ENCODE data around the gene PLCB1. TPM values are rescaled to one million over a fixed set of nuclear protein-coding genes. Genes with fewer than 3 reads are reported as not detected.
A peak's percentile ranks its signal among the peaks of the same experiment; 100 is the strongest.

PLCB1 gene
- total and polyA plus RNA-seq, 2 of the 4 experiments (the other 2 are of a cell fraction) = 5.6 to 16.1 TPM

GRCh38 chr20:8648466-8648865 lies 516.4 kb downstream of the PLCB1 start:
- POLR2A ChIA-PET (ENCODE audit: unreplicated experiment) = no interaction called here
- no peaks in the 10 kb centered on the region for H3K79me1 ChIP-seq (ENCODE audit: low read depth in 1 of 2, low read length in 2 of 2)
- no peak overlapping the region for H3K18ac ChIP-seq (ENCODE audit: low read depth, low read length)
- no TSS peak for BruUV-seq (replicated peaks)
- H3K9me3 ChIP-seq (ENCODE audit: control insufficient read depth, insufficient read depth, low read length) = no peaks in the 10 kb centered on the region
- dilution Hi-C loops (cut with HindIII; ENCODE audit: low sequenced_read_pairs, unreplicated experiment) (no loop called here), in situ Hi-C loops (cut with MboI; ENCODE audit: low sequenced_read_pairs) (no loop called here), intact Hi-C loops (cut with micrococcal nuclease) (no loop called here)
- H3K23ac ChIP-seq (ENCODE audit: low read depth, low read length) = no peak overlapping the region
- DNase-seq (no peak), ATAC-seq (ENCODE audit: low read depth) (no peak)
- H2BK20ac ChIP-seq (ENCODE audit: low read depth, low read length) = peak overlapping the region; percentile 27
- TF ChIP-seq RCOR1 (IDR thresholded peaks at IDR 0.05; ENCODE audit: insufficient replicate concordance, low read length) = no peak
- no peak for TF ChIP-seq ELK1 (IDR thresholded peaks at IDR 0.05; ENCODE audit: borderline replicate concordance, low read depth, low read length)
- TF ChIP-seq RFX5 (IDR thresholded peaks at IDR 0.05; ENCODE audit: low read depth, low read length) = no peak
- no peak for TF ChIP-seq BHLHE40 (IDR thresholded peaks at IDR 0.05; ENCODE audit: low read depth, low read length)
- no peak for TF ChIP-seq POLR2A (IDR thresholded peaks at IDR 0.05; ENCODE audit: low read depth, low read length)
- no peak for TF ChIP-seq CTCF (conservative IDR thresholded peaks at IDR 0.05; ENCODE audit: low read depth, low read length)
- TF ChIP-seq MXI1 (IDR thresholded peaks at IDR 0.05; ENCODE audit: borderline replicate concordance, low read depth, low read length) = no peak
- TF ChIP-seq FOS (IDR thresholded peaks at IDR 0.05; ENCODE audit: low read depth, low read length) = no peak
- TF ChIP-seq RAD21 (IDR thresholded peaks at IDR 0.05; ENCODE audit: low read length) = no peak
- TF ChIP-seq MAZ (IDR thresholded peaks at IDR 0.05; ENCODE audit: borderline replicate concordance, low read depth, low read length) = no peak
- no peak for TF ChIP-seq SMC3 (IDR thresholded peaks at IDR 0.05; ENCODE audit: low read depth, low read length)
- TF ChIP-seq CHD1 (IDR thresholded peaks at IDR 0.05; ENCODE audit: low read depth, low read length) = no peak
- TF ChIP-seq USF2 (IDR thresholded peaks at IDR 0.05; ENCODE audit: low read depth, low read length) = no peak
- no peak for TF ChIP-seq MAFK (IDR thresholded peaks at IDR 0.05; ENCODE audit: low read depth, low read length)
- no peak for TF ChIP-seq NFE2L2 (IDR thresholded peaks at IDR 0.05; ENCODE audit: low read depth, low read length)
- no peak for TF ChIP-seq CEBPB (IDR thresholded peaks at IDR 0.05; ENCODE audit: low read depth, low read length)
- no peaks in the 10 kb centered on the region for H3K9me1 ChIP-seq (ENCODE audit: insufficient read depth, low read length)
- H3K14ac ChIP-seq (replicated peaks; ENCODE audit: low read depth, low read length) = 0 out of 2 replicates have a peak overlapping the region, but pooled peaks have one; percentile 31
- no peak overlapping the region for H3K56ac ChIP-seq (ENCODE audit: extremely low read depth, insufficient read depth, low read length)
- peak overlapping the region; percentile 58; the same call in 1 of the 2 replicates for H2BK120ac ChIP-seq (ENCODE audit: low read depth, low read length)
- H4K5ac ChIP-seq (ENCODE audit: low read depth, low read length) = no peak overlapping the region
- no peak overlapping the region for H3K4me2 ChIP-seq (ENCODE audit: low read depth, low read length)
- H2AK5ac ChIP-seq (ENCODE audit: low read depth, low read length) = peak overlapping the region; percentile 66; the same call in 1 of the 2 replicates
- no peak overlapping the region for H2AK9ac ChIP-seq (replicated peaks; ENCODE audit: low read depth, low read length, poor library complexity)
- H2AFZ ChIP-seq (replicated peaks; ENCODE audit: low read length, poor library complexity) = no peak overlapping the region
- H3K27ac ChIP-seq (ENCODE audit: insufficient read depth, low read length) = no peak overlapping the region
- no peak overlapping the region for H3K9ac ChIP-seq (ENCODE audit: low read depth, low read length)
- no peaks in the 10 kb centered on the region for H3K36me3 ChIP-seq (ENCODE audit: control insufficient read depth, insufficient read depth, low read length)
- no peak overlapping the region for H2BK15ac ChIP-seq (ENCODE audit: low read depth, low read length)
- no peaks in the 10 kb centered on the region for H4K20me1 ChIP-seq (ENCODE audit: insufficient read depth, low read length)
- CTCF ChIA-PET = no interaction called here
- WGBS, 2 experiments (ENCODE audit: extremely low coverage in 2 of 2, insufficient read length in 1 of 2) = no CpG with 5 or more reads among the region's 2 CpGs
- H3K4me1 ChIP-seq (ENCODE audit: control insufficient read depth, insufficient read depth, low read length) = peaks cover 2% of the 10 kb centered on the region; the same call in 1 of the 2 replicates
- peak overlapping the region; percentile 78 for H4K91ac ChIP-seq (ENCODE audit: insufficient read depth, low read depth, low read length)
- no peaks in the 10 kb centered on the region for H3K27me3 ChIP-seq (ENCODE audit: control insufficient read depth, insufficient read depth, low read length)
- H3K4ac ChIP-seq (ENCODE audit: low read depth, low read length) = peak overlapping the region; percentile 45; the same call in 1 of the 2 replicates
- H3K4me3 ChIP-seq (ENCODE audit: insufficient read depth, low read depth, low read length) = no peak overlapping the region
- no peak overlapping the region for H2BK5ac ChIP-seq (ENCODE audit: low read depth, low read length, poor library complexity, severe bottlenecking)
- H4K8ac ChIP-seq (ENCODE audit: low read depth in 2 of 2, low read length in 2 of 2) = no peak overlapping the region; a peak in 1 of 4 replicates
